SK-N-MC (cell line): ENCODE data around the gene MOB3B.

Source experiments
- EZH2 ChIP-seq: fragments of 200-600 bp; sonication (generic); IDR thresholded peaks from one replicate; pipeline ENCODE4 v1.6.1; 2017; ENCODE audit warnings: antibody characterized with exemption
- FOXP2 ChIP-seq: optimal IDR thresholded peaks from 2 replicates; pipeline ENCODE3; 2011; ENCODE audit warnings: mild to moderate bottlenecking, moderate library complexity; ENCODE audit not compliant: insufficient read depth; ENCODE audit errors: extremely low read length, control extremely low read depth
- POLR2AphosphoS5 ChIP-seq: IDR thresholded peaks from 2 replicates; pipeline ENCODE4 v1.6.1; 2012; ENCODE audit warnings: mild to moderate bottlenecking, low read depth, low read length, borderline replicate concordance

- TF ChIP-seq POLR2AphosphoS5 = no peak
- TF ChIP-seq EZH2 = no peak
- TF ChIP-seq FOXP2 = no peak
These were observed 10.1 kb upstream of the MOB3B start for GRCh38 chr9:27539479-27540441.
